Ishikawa (cell line): ENCODE measurements around the gene TBC1D8.

Experiments
- CEBPB ChIP-seq: IDR thresholded peaks from 2 replicates; pipeline ENCODE4 v1.6.1; 2012
- CREB1 ChIP-seq: IDR thresholded peaks from 2 replicates; pipeline ENCODE4 v1.6.1; 2012; ENCODE audit warnings: low read depth
- EGR1 ChIP-seq: IDR thresholded peaks from 2 replicates; pipeline ENCODE4 v1.6.1; 2012
- EP300 ChIP-seq: IDR thresholded peaks from 2 replicates; pipeline ENCODE4 v1.6.1; 2012; ENCODE audit warnings: borderline replicate concordance
- FOXM1 ChIP-seq: IDR thresholded peaks from 2 replicates; pipeline ENCODE4 v1.6.1; 2012; ENCODE audit warnings: low read depth, borderline replicate concordance
- MAX ChIP-seq: IDR thresholded peaks from 2 replicates; pipeline ENCODE4 v1.6.1; 2012
- NFIC ChIP-seq: IDR thresholded peaks from 2 replicates; pipeline ENCODE4 v1.6.1; 2012
- RAD21 ChIP-seq: IDR thresholded peaks from 2 replicates; pipeline ENCODE4 v1.6.1; 2012; ENCODE audit warnings: low read depth
- REST ChIP-seq: IDR thresholded peaks from 2 replicates; pipeline ENCODE4 v1.6.1; 2012; ENCODE audit warnings: low read depth, mild to moderate bottlenecking
- TAF1 ChIP-seq: IDR thresholded peaks from 2 replicates; pipeline ENCODE4 v1.6.1; 2012; ENCODE audit warnings: low read depth, mild to moderate bottlenecking
- TCF12 ChIP-seq: IDR thresholded peaks from 2 replicates; pipeline ENCODE4 v1.6.1; 2012; ENCODE audit warnings: low read depth
- TEAD4 ChIP-seq: IDR thresholded peaks from 2 replicates; pipeline ENCODE4 v1.6.1; 2012
- USF1 ChIP-seq: IDR thresholded peaks from 2 replicates; pipeline ENCODE4 v1.6.1; 2012
- YY1 ChIP-seq: IDR thresholded peaks from 2 replicates; pipeline ENCODE4 v1.6.1; 2012; ENCODE audit warnings: low read depth
- ZBTB7A ChIP-seq: IDR thresholded peaks from 2 replicates; pipeline ENCODE4 v1.6.1; 2012; ENCODE audit warnings: low read depth

TBC1D8 gene

GRCh38 chr2:101120124-101120996 is 30.8 kb downstream of the TBC1D8 start:
- no peak for TF ChIP-seq TAF1
- TF ChIP-seq NFIC: peak; percentile 67
- peak; percentile 50; the same call in 1 of the 2 replicates for TF ChIP-seq EP300
- TF ChIP-seq TCF12: no peak
- TF ChIP-seq EGR1: 0 out of 2 replicates have a peak, but pooled peaks have one; percentile 40
- TF ChIP-seq TEAD4: peak; percentile 11; the same call in 1 of the 2 replicates
- no peak for TF ChIP-seq RAD21
- no peak for TF ChIP-seq ZBTB7A
- TF ChIP-seq CREB1: no peak
- TF ChIP-seq FOXM1: no peak
- TF ChIP-seq REST: no peak
- no peak for TF ChIP-seq USF1
- TF ChIP-seq CEBPB: no peak
- peak; percentile 92 for TF ChIP-seq MAX
- no peak for TF ChIP-seq YY1

- TF ChIP-seq EP300 (peak; percentile 58; the same call in 1 of the 2 replicates), TAF1 (no peak), MAX (no peak), TEAD4 (0 out of 2 replicates have a peak, but pooled peaks have one; percentile 16), FOXM1 (no peak), NFIC (peak; percentile 82)
Measured at GRCh38 chr2:101119431-101119830, 31.8 kb downstream of the TBC1D8 start.

GRCh38 chr2:101116841-101117552 is 34.2 kb downstream of the TBC1D8 start:
- no peak for TF ChIP-seq REST
- no peak for TF ChIP-seq TAF1
- no peak for TF ChIP-seq MAX
- TF ChIP-seq RAD21: no peak
- no peak for TF ChIP-seq TEAD4
- no peak for TF ChIP-seq USF1
- TF ChIP-seq FOXM1: no peak
- TF ChIP-seq TCF12: no peak
- no peak for TF ChIP-seq YY1
- TF ChIP-seq ZBTB7A: no peak
- TF ChIP-seq CEBPB: no peak
- TF ChIP-seq EGR1: no peak
- TF ChIP-seq EP300: no peak
- TF ChIP-seq NFIC: no peak
- no peak for TF ChIP-seq CREB1

GRCh38 chr2:101116348-101116747 is 34.8 kb downstream of the TBC1D8 start:
- TF ChIP-seq TEAD4: no peak
- TF ChIP-seq YY1: no peak
- no peak for TF ChIP-seq CREB1
- no peak for TF ChIP-seq EGR1
- TF ChIP-seq NFIC: no peak
- TF ChIP-seq TCF12: no peak
- no peak for TF ChIP-seq USF1
- TF ChIP-seq MAX: no peak
- TF ChIP-seq EP300: no peak
- TF ChIP-seq FOXM1: no peak
- TF ChIP-seq REST: no peak
- TF ChIP-seq RAD21: no peak
- TF ChIP-seq TAF1: no peak
- no peak for TF ChIP-seq ZBTB7A
- TF ChIP-seq CEBPB: no peak
